SKM-1 treated with dmso at 0.1 percent for 144 hours (cell line): Measurements from ENCODE around the gene EEF2K.

Experiments used
- DNase-seq: peaks from one replicate; lab custom pipeline; 2025; ENCODE audit not compliant: unreplicated experiment; lab: John Stamatoyannopoulos, UW

Gene EEF2K

DNA sequence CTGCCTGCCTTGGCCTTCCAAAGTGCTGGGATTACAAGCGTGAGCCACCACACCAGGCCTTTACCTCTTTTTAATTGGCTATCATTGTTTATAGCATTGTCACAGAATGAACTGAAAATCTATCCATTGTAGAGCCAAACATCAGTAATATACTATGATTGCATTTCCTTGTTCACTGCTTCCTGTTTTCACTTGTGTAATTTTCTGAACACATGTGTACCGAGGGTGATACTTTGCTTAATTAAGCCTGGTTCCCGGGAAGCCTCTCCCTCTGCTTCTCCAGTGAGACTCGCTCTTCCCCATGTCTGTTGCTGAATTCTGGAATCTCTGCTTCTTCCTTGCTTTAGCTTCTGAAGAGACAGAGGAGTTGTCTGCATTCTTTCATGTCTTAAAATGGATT lies 124.2 kb downstream of the EEF2K start:
- no peak for DNase-seq

DNA sequence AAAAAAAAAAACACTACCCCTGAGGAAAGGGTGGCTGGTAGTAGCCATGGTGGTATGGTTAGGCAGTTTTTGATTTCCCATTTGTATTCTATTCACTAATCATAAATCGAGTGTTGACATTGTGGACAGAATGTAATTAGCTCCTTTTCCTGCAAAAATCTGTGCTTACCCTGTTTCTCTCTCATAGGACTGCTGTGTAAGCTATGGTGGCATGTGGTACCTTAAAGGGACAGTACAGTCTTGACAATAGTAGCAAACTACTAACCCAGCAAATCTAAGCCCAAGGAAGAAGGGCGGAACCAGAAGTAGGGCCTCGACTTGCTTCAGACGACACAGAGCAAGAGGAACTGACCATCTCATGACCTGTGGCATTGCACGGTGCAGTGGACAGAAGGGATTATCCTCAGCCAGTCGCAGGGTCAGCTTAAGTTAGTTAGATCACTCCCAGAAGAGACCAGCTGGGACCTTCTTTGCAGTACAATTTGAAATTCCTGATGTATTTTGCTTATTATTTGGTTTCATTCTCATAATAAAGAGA lies 127.4 kb downstream of the EEF2K start:
- DNase-seq = no peak

DNA sequence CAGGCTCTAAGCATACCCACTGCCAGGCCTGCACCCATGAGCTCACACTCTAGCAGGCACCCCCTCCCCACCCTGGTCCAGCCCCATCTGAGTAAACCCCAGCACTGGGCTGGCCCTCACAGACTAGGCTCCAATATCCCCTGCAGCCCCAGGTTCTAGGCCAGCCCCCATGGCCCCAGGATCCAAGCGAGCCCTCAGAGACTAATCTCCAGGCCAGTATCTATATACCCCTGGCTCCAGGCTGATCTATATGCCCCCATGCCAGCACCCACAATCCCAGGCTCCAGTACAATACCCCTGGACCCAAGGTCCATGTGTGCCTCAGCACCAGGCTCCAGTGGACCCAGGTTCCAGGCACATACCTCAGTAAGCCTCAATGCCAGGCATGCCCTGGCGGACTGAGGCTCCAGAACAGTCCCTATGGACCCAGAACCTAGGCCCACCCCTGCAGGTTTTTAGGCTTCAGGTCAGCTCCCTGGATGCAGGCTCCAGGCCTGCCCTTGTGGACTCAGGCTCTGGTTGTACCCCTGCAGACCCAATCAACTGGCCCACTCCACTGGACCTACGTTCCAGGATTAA lies 129.7 kb downstream of the EEF2K start:
- DNase-seq = no peak

DNA sequence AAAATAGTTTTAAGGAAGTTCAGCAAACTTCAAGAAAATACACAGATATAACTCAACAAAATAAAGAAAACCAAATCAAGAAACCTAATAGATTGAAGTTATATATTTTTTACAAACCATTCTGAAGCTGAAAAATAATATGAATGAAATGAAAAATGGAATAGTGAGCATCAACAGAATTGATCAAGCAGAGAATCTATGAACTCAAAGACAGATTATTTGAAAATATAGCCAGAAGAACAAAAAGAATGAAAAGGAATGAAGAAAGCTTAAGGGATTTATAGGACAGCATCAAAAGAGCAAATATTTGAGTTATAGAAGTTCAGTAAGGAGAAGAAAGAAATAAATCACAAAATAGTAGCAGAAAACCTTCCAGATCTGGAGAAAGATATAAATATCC lies 130.5 kb downstream of the EEF2K start:
- no peak for DNase-seq

DNA sequence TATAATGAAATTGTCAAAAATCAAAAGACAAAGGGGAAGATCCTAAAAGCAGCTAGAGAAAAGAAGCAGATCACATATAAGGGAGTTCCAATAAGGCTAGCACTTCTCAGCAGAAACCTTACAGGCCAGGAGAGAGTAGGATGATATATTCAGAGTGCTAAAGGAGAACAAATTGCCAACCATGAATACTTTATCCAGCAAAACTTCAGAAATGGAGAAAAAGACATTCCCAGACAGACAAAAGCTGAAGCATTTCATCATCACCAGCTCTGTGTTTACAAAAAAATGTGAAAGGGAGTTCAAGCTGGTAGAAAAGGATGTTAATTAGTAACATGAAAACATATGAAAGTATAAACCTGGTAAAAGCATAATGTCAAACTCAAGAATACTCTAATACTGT lies 131.0 kb downstream of the EEF2K start:
- no peak for DNase-seq

DNA sequence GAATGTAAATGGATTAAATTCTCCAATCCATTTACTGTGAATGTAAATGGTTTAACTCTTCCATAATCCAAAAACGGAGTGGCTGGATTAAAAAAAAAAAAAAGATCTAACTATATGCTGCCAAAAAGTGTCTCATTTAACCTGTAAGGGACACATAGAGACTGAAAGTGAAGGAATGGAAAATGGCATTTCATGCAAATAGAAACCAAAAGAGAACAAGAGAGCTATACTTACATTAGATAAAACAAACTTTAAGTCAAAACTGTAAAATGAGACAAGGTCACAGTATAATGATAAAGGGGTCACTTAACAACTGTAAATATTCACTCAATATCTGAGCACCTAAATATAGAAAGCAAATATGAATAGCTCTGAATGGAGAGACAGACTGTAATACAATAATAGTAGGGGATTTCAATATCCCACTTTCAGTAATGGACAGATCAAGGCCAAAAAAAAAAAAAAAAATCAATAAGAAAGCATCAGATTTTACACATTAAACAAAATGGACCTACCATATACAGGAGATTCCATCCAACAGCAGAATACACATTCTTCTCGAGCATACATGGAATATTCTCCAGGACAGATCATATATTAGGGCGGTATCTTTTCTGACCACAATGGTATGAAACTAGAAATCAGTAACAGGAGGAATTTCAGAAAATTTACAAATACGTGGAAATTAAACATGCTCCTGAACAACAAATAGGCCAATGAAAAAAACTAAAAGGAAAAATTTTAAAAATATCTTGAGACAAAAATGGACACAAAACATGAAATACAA lies 132.0 kb downstream of the EEF2K start:
- DNase-seq = no peak
